ENCODE results near the gene CCR6.

DNA sequence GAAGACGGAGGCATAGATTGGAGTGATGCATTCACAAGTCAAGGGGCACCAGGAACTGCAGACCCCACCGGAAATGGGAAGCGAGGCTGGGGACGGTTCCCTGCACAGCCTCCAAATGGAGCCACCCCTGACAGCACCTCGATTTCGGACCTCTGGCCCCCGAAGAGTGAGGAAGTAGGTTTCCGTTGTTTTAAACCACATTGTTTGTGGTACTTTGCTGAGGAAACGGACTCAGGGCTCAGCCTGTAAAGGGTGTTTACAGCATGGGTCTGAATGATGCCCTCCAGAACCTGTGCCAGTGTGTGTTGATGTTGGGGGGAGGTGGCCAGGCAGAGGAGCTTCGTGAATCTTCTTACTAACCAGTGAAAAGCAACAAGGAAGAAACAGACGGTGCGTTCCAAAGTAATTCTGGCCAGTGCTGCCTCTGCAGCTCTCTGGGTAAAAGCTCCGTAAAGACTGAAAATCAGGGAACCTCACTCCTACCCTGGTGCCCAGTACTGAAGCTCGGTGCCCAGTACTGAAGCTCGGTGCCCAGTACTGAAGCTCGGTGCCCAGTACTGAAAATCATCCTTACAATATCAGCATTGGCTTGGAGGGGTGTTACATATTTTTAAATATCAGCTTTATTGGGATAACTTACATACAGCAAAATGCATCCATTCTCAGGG lies 30.1 kb upstream of the CCR6 start:
- no peak for TF ChIP-seq POLR2AphosphoS5 (IDR thresholded peaks at IDR 0.05)
- TF ChIP-seq, protein P1, sequence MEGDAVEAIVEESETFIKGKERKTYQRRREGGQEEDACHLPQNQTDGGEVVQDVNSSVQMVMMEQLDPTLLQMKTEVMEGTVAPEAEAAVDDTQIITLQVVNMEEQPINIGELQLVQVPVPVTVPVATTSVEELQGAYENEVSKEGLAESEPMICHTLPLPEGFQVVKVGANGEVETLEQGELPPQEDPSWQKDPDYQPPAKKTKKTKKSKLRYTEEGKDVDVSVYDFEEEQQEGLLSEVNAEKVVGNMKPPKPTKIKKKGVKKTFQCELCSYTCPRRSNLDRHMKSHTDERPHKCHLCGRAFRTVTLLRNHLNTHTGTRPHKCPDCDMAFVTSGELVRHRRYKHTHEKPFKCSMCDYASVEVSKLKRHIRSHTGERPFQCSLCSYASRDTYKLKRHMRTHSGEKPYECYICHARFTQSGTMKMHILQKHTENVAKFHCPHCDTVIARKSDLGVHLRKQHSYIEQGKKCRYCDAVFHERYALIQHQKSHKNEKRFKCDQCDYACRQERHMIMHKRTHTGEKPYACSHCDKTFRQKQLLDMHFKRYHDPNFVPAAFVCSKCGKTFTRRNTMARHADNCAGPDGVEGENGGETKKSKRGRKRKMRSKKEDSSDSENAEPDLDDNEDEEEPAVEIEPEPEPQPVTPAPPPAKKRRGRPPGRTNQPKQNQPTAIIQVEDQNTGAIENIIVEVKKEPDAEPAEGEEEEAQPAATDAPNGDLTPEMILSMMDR (IDR thresholded peaks at IDR 0.05), result no peak
- no peak for TF ChIP-seq POLR2A (IDR thresholded peaks at IDR 0.05)

Data from breast epithelium (tissue), 3 donors.